Activated CD4-positive, alpha-beta T cell treated with anti-CD3 and anti-CD28 coated beads for 1 hour (primary cell): ENCODE measurements around the gene KCNF1.

ENCODE experiments used
- DNase-seq: peaks from one replicate; pipeline ENCODE4 v3.0.0-alpha.2; 2020

KCNF1 gene

GRCh38 chr2:10880586-10881321 is 31.0 kb upstream of the KCNF1 start:
- DNase-seq = no peak

DNA sequence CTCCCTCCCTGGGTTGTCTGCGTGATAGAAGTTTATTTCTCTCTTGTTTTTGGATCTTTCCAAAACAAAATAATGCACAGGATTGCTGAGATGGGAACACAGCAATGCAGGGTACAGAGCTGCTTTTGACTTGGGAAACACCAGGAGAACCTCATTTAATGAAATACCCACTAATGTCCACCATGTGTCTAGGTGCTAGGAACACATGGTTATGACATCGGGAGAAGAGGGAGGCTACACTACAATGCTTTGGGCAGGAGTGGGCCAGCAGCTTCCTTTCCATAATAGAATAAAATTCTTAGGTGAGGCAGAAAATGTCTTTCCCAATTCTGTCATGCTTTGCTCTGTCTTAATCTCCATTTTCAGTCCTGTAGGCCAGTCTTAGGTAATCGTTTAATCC is 29.2 kb upstream of the KCNF1 start:
- DNase-seq = no peak

- no peak for DNase-seq
Measured at GRCh38 chr2:10883066-10883465, 28.7 kb upstream of the KCNF1 start.

GRCh38 chr2:10883801-10884478 is 27.8 kb upstream of the KCNF1 start:
- no peak for DNase-seq

DNA sequence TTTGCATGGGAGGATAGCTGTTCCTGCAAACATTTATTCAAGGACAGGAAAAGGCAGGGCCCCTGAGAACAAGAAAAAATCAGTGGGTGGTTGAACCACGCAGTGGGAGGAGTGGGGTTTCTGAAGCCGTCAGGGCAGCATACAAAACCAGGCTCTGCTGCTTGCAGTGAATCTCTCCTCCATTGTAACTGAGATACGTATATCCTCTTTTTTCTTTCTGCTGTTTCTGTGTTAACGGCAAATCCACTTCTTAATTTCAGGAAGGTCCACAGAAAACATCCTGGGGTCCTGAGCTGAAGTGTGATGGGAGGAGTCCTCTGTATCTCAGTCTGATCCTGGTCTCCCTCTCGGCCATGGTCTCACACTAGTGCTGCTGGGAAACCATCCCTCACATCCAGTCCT is 27.2 kb upstream of the KCNF1 start:
- DNase-seq = no peak

DNA sequence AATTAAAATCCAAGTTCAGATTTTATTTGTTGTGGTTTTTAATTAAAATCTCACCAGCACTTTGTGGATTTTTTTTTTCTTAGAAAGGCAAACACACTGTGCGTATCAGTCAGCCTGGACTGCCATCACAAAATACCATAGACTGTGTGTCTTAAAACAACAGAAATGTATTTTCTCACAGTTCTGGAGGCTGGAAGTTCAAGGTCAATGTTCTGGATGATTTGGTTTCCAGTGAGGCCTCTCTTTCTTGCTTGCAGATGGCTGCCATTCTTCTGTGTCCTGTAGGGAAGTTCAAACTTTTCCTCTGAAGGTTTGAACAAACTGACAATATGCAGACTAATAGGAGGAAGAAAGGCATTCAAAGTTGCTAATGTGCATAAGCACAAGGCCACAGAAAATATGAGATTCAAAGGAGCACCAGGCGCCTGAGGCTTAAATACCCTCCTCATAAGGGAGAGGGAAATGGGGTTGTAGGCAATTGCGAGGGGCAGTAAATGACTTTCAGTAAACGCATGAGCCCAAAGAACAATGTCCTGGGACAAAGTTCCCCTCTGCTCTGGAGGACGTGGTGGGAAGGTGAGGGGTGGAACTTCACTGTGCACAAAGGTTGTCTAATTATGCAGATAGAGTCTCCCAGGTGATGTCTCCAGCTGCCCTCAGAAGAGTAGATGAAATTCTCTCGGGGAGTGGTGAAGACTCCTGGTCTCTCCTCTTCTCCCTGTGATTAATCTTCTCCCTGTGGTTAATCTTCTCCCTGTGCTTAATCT is 26.5 kb upstream of the KCNF1 start:
- DNase-seq = no peak

GRCh38 chr2:10887476-10887875 is 24.3 kb upstream of the KCNF1 start:
- no peak for DNase-seq

DNA sequence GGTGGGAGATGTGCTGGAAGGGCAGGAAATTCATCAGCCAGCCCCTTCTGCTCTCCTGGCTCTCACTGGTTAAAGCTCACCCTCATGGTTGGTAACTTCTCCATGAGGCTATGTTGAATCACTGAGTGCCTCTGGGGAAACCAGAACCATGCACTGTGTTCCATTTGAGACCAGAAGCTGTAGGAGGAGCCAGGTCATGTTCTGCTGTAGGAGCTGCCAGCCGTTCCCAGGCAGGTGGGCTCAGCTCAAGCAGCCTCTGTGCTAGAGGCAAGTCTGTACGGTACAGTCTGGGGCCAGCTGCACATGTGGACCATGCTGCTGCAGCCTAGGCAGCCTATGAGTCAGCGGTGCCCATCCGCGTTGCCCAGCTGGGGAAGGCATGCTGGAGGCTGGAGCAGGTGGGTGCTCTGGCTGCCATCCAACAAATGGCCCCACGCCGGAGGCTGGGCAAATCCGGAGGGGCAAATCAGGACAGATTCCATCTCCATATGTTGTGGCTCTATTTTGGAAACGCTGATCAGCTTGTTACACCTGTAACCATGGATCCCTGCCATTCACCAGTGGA is 22.0 kb upstream of the KCNF1 start:
- no peak for DNase-seq

GRCh38 chr2:10890706-10891270 is 20.9 kb upstream of the KCNF1 start:
- DNase-seq = no peak

DNA sequence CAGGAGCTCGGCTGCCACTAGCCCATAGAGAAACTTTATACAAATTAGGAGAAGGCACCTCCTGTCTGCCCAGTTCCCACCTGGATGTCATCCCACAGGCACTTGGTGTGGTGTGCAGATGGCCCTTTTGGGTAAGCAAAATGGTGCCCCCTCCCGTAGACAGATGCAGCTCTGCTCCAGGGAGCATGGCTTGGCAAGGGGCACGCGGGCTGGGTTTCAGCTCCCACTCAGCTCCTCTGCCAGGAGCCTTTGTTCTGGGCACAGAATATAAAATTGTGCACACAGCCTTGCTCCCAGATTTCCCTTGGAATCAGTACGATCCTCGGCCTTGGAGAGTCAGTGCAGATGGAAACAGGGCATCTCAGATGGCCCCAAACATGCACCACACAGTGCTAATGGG is 20.3 kb upstream of the KCNF1 start:
- no peak for DNase-seq

GRCh38 chr2:10891848-10892247 is 19.9 kb upstream of the KCNF1 start:
- DNase-seq = no peak

DNA sequence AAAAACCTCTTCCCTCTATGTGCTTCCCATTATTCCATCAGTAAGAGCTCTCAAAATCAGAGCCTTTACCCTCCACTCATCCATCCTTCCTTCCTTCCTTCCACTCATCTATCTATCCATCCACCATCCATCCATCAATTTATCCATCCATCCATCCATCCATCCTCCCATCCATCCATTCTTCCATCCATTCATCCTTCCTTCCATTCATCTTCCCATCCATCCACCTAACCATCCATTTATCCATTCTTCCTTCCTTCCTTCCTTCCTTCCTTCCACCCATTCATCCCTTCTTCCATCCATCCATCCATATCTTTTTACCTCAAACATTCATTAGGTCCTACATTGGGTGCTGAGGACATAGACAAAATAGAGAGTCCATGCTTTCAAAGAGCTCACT is 19.4 kb upstream of the KCNF1 start:
- DNase-seq = no peak

DNA sequence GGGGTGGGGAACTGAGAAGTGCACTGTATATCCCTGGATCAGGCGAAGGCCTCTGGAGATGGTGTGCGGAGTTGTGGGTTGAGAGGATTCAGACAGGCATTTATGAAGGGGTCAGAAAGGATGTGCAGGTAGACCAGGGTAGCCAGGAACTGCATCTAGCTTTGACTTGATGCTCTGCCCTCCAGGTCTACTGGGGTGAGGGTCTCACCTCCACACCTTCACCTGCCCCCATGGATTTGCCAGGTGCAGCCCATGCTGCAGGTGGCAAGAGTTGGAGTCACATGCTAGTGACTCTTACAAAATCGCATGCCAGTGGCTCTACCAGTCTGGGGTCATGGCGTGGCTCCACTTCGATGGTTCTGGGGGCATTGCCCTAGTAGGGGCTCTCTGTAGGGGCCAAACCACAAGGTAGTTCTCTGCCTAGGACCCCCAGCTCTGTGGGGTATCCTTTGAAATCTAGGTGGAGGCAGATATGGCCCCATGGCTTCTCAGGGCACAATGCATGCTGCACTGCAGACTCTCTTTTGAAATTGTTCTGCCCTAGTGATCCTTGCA is 18.9 kb upstream of the KCNF1 start:
- DNase-seq = no peak

DNA sequence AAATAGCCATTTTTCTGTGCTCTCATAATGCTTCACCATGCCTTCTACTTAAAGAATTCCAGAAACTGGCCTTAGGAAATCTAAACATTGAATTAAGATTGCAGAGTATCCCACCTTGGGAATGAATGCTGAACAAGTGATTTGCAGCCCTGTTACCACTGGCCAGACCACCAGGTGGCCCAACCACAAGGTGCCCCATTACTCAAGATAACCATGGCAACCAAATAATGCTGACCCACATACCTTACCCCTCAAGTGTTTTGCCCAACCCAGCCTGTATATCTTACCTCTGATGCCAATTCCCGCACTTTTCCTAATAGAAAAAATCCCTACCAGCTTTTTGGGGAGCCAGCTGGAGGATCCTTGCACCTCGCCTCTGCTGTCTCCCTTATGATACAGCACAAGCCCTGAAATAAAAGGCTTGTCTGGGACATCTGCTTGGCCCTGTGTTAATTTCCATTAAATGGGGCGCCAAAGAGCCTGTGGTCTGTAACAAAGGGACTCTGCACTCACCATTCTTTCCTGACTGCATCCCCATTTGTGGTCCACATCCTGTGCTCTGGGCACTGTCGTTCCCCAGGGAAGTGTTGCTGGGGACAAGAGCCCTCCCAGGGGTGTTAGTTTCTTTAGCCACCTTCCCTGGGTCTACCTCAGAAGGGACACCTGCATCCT is 17.3 kb upstream of the KCNF1 start:
- DNase-seq = no peak

- no peak for DNase-seq
Measured at GRCh38 chr2:10895231-10895630, 16.5 kb upstream of the KCNF1 start.

- DNase-seq = no peak
Measured at GRCh38 chr2:10897956-10898355, 13.8 kb upstream of the KCNF1 start.

GRCh38 chr2:10900216-10901109 is 11.3 kb upstream of the KCNF1 start:
- no peak for DNase-seq

GRCh38 chr2:10901160-10901939 is 10.4 kb upstream of the KCNF1 start:
- no peak for DNase-seq

GRCh38 chr2:10903861-10904210 is 7.9 kb upstream of the KCNF1 start:
- no peak for DNase-seq

GRCh38 chr2:10904455-10904854 is 7.3 kb upstream of the KCNF1 start:
- DNase-seq = no peak
